HG03457 (cell line): Measurements from ENCODE around the gene LEMD2.

Experiments
- ATAC-seq: cut with Tn5 transposase; IDR thresholded peaks from one replicate; pipeline ENCODE4 v1.9.1; 2021; ENCODE audit warnings: moderate number of reproducible peaks; ENCODE audit not compliant: unreplicated experiment

The LEMD2 gene

GRCh38 chr6:33820243-33820642, 31.3 kb upstream of the LEMD2 start:
- ATAC-seq, result no peak

- no peak for ATAC-seq
These were observed 30.1 kb upstream of the LEMD2 start for GRCh38 chr6:33819021-33819420.

- no peak for ATAC-seq
These were observed 29.4 kb upstream of the LEMD2 start for GRCh38 chr6:33818293-33818692.

GRCh38 chr6:33817489-33817888, 28.6 kb upstream of the LEMD2 start:
- ATAC-seq, result no peak

- ATAC-seq, result no peak
These were observed 28.0 kb upstream of the LEMD2 start for GRCh38 chr6:33816911-33817310.

GRCh38 chr6:33815854-33816253, 26.9 kb upstream of the LEMD2 start:
- no peak for ATAC-seq

GRCh38 chr6:33813990-33814985, 25.4 kb upstream of the LEMD2 start:
- no peak for ATAC-seq

GRCh38 chr6:33813246-33813904, 24.4 kb upstream of the LEMD2 start:
- no peak for ATAC-seq

GRCh38 chr6:33812669-33813068, 23.7 kb upstream of the LEMD2 start:
- ATAC-seq, result no peak

- ATAC-seq, result no peak
These were observed 20.7 kb upstream of the LEMD2 start for GRCh38 chr6:33809594-33809993.

GRCh38 chr6:33808641-33809180, 19.8 kb upstream of the LEMD2 start:
- no peak for ATAC-seq

GRCh38 chr6:33807606-33808005, 18.7 kb upstream of the LEMD2 start:
- no peak for ATAC-seq

- no peak for ATAC-seq
These were observed 17.9 kb upstream of the LEMD2 start for GRCh38 chr6:33806841-33807240.

- ATAC-seq, result no peak
These were observed 14.7 kb upstream of the LEMD2 start, which contains the start of gene MLN for GRCh38 chr6:33803571-33804053. Gene MLN, minus strand, starts transcription at chr6:33804003. Its CDS starts 2,840 bp downstream, at chr6:33801163.

- no peak for ATAC-seq
These were observed 13.4 kb upstream of the LEMD2 start for GRCh38 chr6:33802186-33802958.

GRCh38 chr6:33801611-33802010, 12.7 kb upstream of the LEMD2 start:
- no peak for ATAC-seq

GRCh38 chr6:33800248-33800969, 11.5 kb upstream of the LEMD2 start:
- ATAC-seq, result no peak

GRCh38 chr6:33799454-33800113, 10.7 kb upstream of the LEMD2 start:
- no peak for ATAC-seq

GRCh38 chr6:33798343-33798848, 9.5 kb upstream of the LEMD2 start:
- no peak for ATAC-seq
